NCI-H2081 treated with DMSO at 0.1 percent for 48 hours (cell line): ENCODE results near the gene RCBTB2.
"Not testable (repeated sequence)": the region's sequence is repeated elsewhere in the genome, so short reads cannot be mapped to it uniquely, and the experiment has no call there.

Experiments used
- DNase-seq: peaks from one replicate; lab custom pipeline; 2025; lab: John Stamatoyannopoulos, UW

The RCBTB2 gene

DNA sequence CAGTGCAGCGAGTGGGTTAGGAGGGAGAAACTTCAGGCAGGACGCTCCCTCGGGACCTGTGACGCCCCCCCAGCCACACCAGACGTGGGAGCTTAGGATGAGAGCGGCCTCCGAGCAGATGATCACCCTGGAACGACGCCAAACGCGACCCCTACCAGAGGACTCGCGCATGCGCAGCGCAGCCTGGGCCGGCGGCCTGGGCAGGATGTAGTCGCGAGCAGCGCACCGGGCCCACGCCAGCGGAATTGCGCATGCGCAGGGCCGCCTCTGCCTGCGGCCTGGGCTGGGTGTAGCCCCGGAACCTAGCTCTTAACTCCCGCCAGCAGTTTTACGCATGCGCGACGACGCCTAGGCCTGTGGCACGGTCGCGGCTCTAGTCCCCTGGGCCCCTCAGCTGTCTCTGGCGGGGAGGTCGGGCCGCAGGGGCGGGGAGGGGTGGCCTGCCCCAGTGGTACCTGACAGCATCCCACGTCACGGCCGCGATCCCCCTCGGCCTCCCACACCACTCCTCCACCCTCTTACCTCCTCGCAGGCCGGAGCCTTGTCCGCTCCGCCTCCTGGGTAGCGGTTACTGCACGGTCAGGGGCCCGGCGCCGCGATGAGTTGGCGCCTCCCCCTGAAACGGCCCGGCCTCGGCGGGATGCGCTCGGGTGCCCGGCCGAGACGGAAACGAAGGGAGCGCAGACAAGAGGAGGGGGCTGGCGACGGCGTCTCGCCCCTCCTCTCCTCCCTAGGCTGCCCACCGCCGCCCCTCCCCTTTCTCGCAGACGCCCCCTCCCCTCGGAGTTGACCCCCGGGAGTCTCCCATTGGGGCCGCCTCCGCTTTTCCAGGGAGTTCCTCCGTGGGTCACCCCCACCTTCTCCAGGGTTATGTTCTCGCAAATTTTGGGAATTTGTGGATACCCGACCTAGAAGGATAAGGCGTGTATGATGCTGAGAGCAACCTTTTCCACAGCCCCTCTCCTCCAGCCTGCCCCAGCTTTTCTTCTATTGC lies at the start of gene RCBTB2:
Gene RCBTB2 (minus strand): TSS at position 575 of the 994 bp plus-strand sequence. CDS start 11,141 bp downstream, outside the sequence.
- peak; percentile 71 for DNase-seq

- no peak for DNase-seq
Observed at GRCh38 chr13:48582084-48582483, 49.2 kb upstream of the RCBTB2 start.

- no peak for DNase-seq
Observed at GRCh38 chr13:48580896-48581295, 48.0 kb upstream of the RCBTB2 start.

GRCh38 chr13:48580185-48580803 lies 47.4 kb upstream of the RCBTB2 start:
- DNase-seq: no peak

DNA sequence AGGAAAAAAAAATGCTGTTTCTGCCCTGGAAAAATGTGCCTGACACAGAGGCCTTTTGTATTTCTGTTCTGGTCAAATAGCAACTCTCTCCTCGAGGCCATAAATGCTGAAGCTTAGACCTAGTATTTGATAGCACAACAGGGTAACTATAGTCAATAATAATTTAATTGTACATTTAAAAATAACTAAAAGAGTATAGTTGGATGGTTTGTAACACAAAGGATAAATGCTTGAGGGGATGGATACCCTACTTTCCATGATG lies 47.0 kb upstream of the RCBTB2 start:
- not testable (repeated sequence) for DNase-seq

- DNase-seq: no peak
Observed at GRCh38 chr13:48579165-48579918, 46.5 kb upstream of the RCBTB2 start.

DNA sequence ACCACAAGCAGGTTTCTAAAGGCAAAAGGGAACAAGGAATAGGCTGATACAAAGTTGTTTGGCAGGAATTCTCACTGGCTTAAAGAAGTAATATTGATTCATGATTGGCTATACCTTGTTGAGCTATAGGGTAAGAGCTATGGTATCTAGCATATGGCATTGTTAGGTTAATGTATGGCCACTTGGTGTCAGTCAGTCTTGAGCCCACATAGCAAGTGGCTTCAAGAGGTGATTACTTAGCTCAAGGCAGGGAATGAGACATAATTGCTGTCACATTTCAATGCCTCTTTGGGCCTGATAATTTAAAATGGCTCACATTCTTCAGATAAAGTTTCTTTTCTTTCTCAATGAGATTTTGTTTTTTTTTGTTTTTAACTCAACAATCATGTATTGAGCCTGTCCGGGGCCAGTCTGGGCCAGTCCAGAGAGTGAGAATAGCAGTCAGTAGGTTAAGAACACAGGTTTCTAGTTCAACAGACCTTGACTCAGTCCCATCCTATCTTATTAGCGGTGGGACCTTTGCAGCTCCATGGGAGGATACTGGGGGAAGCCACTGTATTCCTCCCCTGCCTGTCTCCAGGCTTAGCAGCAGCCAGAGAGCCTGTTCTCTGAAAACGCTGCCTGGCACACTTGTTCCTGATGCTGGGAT lies 45.8 kb upstream of the RCBTB2 start:
- no peak for DNase-seq

DNA sequence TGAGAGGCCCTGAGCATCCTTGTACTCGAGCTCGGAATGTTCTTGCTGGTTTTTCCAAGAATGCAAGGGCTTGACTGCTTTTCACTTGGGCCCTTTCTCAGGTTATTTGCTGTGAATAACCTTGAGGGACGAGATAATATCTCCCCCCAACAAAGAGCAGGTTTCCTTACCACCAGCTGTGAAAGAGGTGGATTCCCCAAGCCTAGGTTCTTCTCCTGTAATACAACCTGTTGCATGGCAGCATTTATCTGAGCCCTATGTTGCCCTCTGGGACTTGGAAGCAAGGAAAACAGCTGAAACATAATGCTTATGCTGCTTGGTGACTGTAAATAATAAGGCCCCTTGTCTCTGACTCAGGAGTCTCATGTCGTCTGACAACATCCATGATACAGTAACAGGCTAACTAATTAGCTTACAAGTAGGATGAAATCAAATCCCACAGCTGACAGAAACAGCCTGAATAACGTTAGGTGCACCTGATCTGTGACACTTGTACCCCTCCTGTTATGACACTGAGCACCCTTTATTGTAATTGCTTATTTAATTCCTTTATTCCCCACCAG lies 43.6 kb upstream of the RCBTB2 start:
- DNase-seq: no peak

DNA sequence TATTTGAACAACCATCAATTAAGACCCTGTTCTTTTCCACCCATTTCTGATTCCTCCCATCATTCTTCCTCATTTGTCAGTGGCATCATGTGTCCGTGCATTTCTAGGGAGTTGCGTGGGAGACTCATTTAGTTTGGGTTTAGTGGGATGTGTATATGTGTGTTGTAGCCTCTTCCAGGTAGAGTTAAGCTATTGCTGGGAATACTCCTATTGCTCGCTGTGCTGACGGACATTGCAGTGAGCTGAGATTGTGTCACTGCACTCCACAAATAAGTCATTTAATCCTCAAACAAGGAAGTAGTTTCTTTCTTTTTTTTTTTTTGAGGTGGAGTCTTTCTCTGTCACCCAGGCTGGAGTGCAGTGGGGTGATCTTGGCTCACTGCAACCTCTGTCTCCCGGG lies 42.2 kb upstream of the RCBTB2 start:
- DNase-seq: no peak

GRCh38 chr13:48574041-48574796 lies 41.3 kb upstream of the RCBTB2 start:
- no peak for DNase-seq

- no peak for DNase-seq
Observed at GRCh38 chr13:48573213-48574007, 40.5 kb upstream of the RCBTB2 start.

- no peak for DNase-seq
Observed at GRCh38 chr13:48571126-48571913, 38.4 kb upstream of the RCBTB2 start.

DNA sequence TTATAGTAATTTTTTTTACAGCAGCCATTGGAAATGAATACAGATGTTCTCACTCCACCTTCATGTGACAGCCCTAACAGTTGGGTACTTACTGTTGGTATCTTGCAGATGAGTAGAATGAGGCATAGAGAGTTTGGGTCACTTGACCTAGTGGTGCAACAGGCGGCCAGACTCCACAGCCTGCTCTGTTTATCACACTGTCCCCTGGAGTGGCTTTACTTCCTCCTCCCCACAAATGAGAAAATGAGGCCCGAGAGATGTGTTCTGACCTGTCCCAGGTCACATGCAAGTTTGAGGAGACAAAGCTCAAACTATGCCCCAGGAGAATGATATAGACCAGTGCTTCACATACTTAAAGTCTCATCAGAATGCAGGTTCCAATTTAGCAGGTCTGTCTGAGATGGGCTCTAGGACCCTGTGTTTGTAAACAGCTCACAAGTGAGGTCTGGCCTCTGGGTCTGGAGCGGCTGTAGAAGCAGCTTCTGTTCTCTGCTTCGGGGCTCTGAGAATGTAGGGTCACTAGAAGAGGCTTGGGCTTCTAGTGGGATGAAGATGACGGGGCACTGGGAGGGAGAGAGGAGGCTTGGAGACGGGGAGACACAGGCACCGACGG lies 37.4 kb upstream of the RCBTB2 start:
- no peak for DNase-seq

DNA sequence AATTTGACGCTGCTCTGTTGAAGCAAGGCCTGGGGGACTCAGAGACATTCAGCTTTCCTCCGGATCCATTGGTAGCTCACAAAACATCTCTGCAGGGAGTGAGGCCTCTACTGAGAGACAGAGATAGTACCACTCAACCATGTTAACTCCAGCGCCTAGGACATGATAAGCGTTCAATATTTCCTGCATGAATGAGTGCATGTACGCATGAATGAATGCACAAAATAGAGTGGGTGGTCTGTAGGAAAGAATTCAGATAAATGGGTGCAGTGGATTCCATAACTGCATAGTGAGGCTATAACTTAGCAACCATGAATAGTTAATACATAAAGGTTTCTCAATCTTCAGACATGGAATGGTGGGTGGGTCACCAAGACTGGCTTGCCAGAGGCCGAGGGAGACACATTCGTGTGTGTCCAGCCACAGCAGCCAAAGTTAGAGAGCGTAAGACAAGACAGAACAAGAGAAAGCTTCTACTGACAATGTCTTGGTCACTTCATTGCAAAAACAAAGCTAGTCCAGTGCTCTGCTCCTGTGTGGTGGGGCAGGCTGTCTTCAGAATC lies 36.3 kb upstream of the RCBTB2 start:
- no peak for DNase-seq

- DNase-seq: no peak
Observed at GRCh38 chr13:48568370-48569103, 35.7 kb upstream of the RCBTB2 start.

GRCh38 chr13:48567515-48568369 lies 34.9 kb upstream of the RCBTB2 start:
- DNase-seq: no peak

GRCh38 chr13:48564056-48564455 lies 31.2 kb upstream of the RCBTB2 start:
- DNase-seq: no peak
